Measurements from ENCODE around the gene ZNF823. TPM values are rescaled to one million over a fixed set of nuclear protein-coding genes. Genes with fewer than 3 reads are reported as not detected.
"Not testable (repeated sequence)": the region's sequence is repeated elsewhere in the genome, so short reads cannot be mapped to it uniquely, and the experiment has no call there.

The ZNF823 gene
- 2.3 TPM for total RNA-seq
- long read RNA-seq, partial matches to known transcripts, result 0 of 6 reads
- long read RNA-seq, other reads (novel, unspliced or antisense), result 4 of 6 reads

DNA sequence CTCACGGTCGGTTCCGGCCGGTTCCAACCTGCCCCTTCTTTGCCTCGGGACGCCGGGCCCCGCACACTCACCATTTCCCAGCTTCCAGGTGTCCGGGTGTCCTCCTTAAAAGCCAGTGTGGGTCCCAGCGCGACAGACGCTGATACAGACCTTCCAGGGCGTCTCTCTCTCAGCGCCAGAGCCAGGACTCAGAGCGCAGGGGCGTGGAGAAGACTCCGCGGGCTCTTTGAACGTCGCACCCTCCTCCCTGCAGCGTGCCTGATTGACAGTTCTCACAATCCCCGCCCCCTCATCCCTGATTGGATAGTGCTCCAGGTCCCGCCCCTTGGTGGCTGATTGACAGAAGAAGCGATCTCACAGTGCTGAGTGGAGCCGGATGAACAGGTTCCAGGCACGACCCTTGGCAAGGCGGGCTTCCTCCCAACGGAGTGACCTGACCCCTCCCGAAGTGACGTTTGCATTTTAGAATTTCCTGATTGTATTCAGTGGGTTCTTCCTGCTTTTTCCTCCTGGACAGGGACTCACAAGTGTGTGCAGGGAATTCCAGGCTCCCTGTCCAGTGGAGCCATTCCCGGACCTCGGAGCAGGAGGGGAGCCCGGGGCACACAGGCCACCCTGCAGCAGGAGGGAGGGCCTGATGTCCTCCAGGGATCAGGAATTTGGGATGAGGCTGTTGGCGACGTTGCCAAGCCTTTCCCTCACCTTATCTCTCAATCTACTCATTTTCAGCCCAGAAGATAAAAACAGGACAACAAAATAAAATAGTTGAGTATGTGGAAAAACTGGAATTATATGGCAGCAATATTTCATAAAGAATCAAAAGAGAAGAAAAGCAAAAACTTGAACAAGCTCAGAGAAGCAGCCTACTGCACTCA lies at the start of gene ZNF823:
TSS of gene ZNF823 (minus strand) at position 201 of the 875 bp plus-strand sequence. CDS start at position 74, 127 bp downstream.
- intact Hi-C loops (cut with DNase I), result loop anchor here (1.0 kb wide), 1 partner anchor 27 kb away; the partner anchor contains the start of gene ZNF441
- DNase-seq (ENCODE audit: low spot score), result peak; percentile 98

GRCh38 chr19:11787536-11787935 lies 48.8 kb upstream of the ZNF823 start:
- DNase-seq (ENCODE audit: low spot score), result no peak
- intact Hi-C loops (cut with DNase I), result no loop called here

DNA sequence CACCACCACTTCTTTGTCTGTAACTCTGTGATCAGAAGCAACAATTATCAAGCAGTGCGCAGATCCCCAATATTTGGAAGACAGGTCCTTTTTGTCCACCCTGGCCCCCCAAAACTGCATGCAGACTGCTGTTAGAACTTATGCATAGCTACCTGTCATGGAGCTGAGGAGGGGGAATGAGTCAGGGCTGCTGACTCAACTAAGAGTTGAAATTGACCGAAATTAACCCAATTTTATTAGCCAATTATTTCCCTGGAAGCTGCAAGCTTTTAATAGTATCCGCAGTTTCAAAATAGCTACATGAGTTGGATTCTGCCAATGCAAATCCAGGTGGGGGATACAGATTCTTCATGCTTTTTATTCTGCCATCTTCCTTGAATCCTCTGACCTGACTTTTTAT lies 45.6 kb upstream of the ZNF823 start:
- intact Hi-C loops (cut with DNase I), result no loop called here
- DNase-seq (ENCODE audit: low spot score), result no peak

GRCh38 chr19:11783767-11784166 lies 45.0 kb upstream of the ZNF823 start:
- DNase-seq (ENCODE audit: low spot score), result no peak
- intact Hi-C loops (cut with DNase I), result no loop called here

GRCh38 chr19:11781295-11782057 lies 42.7 kb upstream of the ZNF823 start:
- intact Hi-C loops (cut with DNase I), result no loop called here
- DNase-seq (ENCODE audit: low spot score), result no peak

DNA sequence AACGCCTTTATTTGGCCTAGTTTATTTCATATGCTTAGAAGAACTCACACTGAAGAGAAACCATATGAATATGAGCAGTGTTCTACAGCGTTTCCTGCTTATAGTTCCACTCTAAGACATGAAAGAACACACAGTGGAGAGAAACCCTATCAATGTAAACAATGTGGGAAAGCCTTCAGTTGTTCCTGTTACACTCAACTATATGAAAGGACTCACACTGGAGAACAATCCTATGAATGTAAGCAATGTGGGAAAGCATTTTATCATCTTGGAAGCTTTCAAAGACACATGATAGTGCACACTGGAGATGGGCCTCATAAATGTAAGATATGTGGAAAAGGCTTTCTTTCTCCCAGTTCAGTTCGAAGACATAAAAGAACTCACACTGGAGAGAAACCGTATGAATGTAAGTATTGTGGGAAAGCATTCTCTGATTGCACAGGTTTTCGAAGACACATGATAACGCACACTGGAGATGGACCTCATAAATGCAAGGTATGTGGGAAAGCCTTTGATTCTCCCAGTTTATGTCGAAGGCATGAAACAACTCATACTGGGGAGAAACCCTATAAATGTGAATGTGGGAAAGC lies 41.8 kb upstream of the ZNF823 start:
- intact Hi-C loops (cut with DNase I), result no loop called here
- no peak for DNase-seq (ENCODE audit: low spot score)

DNA sequence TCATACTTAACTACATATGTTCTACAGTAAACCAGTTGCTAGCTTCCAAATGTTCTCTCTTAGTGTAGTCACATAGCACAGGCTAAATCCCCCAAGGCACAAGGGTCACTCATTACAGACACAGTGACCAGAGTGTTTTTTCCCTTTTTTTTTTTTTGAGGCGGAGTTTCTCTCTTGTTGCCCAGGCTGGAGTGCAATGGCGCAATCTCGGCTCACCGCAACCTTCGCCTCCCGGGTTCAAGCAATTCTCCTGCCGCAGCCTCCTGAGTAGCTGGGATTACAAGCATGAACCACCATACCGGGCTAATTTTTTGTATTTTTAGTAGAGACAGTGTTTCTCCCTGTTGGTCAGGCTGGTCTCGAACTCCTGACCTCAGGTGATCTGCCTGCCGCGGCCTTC lies 37.9 kb upstream of the ZNF823 start:
- intact Hi-C loops (cut with DNase I); DNase-seq (ENCODE audit: low spot score): not testable (repeated sequence)

GRCh38 chr19:11771520-11771919 lies 32.8 kb upstream of the ZNF823 start:
- intact Hi-C loops (cut with DNase I); DNase-seq (ENCODE audit: low spot score): not testable (repeated sequence)

GRCh38 chr19:11769995-11770394 lies 31.2 kb upstream of the ZNF823 start:
- DNase-seq (ENCODE audit: low spot score), result no peak
- intact Hi-C loops (cut with DNase I), result no loop called here

GRCh38 chr19:11767633-11768133 lies 28.9 kb upstream of the ZNF823 start:
- intact Hi-C loops (cut with DNase I), result no loop called here

DNA sequence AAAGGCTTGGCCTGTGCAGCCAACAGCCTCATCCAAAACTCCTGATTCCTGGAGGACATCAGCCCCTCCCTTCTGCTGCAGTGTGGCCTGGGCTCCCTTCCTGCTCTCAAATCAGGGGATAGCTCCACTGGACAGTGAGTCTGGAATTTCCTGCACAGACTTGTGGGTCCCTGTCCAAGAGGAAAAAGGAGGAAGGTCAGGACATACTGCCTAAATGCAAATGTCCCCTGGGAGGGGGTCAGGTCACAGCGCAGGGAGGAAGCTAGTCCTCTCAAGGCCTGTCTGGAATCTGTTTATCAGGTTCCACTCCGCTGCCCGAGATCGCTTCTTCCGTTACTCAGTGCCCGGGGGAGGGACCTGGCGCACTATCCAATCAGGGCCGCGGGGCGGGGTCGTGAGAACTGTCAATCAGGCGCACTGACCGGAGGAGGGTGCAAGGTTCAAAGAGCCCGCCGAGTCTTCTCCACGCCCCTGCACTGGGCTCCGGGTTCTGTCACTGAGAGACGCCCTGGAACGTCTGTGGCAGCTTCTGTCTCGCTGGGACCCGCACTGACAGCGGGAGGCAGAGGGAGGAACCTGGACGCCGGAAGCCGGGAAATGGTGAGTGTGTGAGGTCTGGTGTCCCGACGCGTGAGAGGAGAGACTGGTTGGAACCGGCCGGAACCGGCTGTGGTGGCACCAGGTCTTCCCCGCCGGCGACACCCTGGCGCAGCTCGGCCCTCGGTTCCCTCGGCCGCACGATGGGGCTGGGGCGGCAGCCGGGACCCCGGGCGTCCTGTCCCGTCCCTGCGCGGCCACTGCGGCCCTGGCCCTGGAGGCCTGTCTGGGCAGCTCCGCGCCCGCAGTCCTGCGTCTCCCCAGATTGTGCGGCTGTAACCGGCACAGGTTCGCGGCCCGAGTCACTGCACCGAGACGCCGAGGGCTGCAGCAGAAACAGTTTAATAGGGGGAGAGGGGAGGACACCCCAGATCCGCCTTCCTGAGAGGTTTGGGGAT lies 28.1 kb upstream of the ZNF823 start, which contains the start of gene ZNF441:
TSS of gene ZNF441 (plus strand) at position 404 of the 995 bp plus-strand sequence. CDS start at position 598, 194 bp downstream.
- DNase-seq (ENCODE audit: low spot score), result peak; percentile 99
- intact Hi-C loops (cut with DNase I), result loop anchor here (1.0 kb wide), 1 partner anchor 28 kb away; no protein-coding TSS in a partner anchor

More at GRCh38 chr19:11767633-11768133, 28.9 kb upstream of the ZNF823 start:
- peak; percentile 75 for DNase-seq (ENCODE audit: low spot score)

DNA sequence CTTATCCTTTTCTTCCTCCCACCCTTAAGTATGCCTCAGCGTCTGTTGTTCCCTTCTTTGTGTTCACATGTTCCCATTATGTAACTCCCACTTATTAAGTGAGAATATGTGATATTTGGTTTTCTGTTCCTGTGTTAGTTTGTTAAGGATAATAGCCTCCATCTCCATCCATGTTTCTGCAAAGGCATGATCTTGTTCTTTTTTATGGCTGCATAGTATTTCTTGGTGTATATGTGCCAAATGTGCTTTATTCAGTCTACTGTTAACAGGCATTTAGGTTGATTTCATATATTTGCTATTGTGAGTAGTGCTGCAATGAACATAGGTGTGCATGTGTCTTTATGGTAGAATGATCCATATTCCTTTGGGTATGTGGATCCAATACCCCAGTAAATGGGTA lies 24.9 kb upstream of the ZNF823 start:
- DNase-seq (ENCODE audit: low spot score), result no peak
- intact Hi-C loops (cut with DNase I), result no loop called here

- intact Hi-C loops (cut with DNase I), result no loop called here
- no peak for DNase-seq (ENCODE audit: low spot score)
These were observed 24.4 kb upstream of the ZNF823 start for GRCh38 chr19:11763117-11763516.

DNA sequence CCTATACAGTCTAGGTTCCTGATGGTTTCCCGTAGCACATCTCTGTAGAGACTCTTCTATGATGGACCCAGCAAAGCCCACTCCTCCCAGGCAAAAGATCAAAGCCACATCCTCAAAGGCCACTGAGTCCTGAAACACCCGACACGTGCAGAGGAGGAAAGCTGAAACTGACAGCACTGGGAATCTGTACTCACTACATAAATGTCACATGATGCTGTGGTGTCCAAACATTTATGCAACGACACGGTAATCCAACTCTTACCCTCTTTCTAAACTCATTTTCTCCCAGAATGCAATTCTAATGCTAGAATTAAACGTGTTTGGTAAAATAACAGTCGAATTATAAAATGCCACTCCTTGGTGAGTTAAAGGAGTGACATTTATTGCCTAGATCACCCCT lies 21.1 kb upstream of the ZNF823 start:
- no peak for DNase-seq (ENCODE audit: low spot score)
- intact Hi-C loops (cut with DNase I), result no loop called here

- DNase-seq (ENCODE audit: low spot score), result no peak
- intact Hi-C loops (cut with DNase I), result no loop called here
These were observed 18.2 kb upstream of the ZNF823 start for GRCh38 chr19:11756965-11757364.

DNA sequence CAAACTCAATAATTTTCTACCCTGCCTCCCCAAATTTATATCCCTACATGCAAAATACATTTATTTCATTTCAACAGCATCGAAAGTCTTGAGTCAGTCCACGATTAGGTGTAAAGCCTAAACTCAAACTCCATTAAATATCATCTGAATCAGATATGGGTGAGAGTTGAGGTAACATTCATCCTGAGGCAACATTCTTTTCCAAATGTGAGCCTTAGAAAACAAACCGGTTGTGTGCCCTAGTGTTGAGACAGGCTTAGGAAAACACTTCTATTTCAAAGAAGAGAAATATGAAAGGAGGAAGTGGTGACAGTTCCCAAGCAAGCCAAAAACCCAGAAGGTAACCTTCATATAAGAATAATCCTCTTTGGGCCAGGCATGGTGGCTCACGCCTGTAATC lies 15.9 kb upstream of the ZNF823 start:
- no peak for DNase-seq (ENCODE audit: low spot score)
- intact Hi-C loops (cut with DNase I), result no loop called here

- no peak for DNase-seq (ENCODE audit: low spot score)
- intact Hi-C loops (cut with DNase I), result no loop called here
These were observed 13.5 kb upstream of the ZNF823 start for GRCh38 chr19:11752244-11752736.

- intact Hi-C loops (cut with DNase I), result no loop called here
- no peak for DNase-seq (ENCODE audit: low spot score)
These were observed 11.0 kb upstream of the ZNF823 start for GRCh38 chr19:11749751-11750150.

Measured in cardiac septum (tissue), 1 donor.